22Rv1 (cell line): Measurements from ENCODE around the gene LRRC63.
A peak's percentile ranks its signal among the peaks of the same experiment; 100 is the strongest.
"Not testable (repeated sequence)": the region's sequence is repeated elsewhere in the genome, so short reads cannot be mapped to it uniquely, and the experiment has no call there.

ENCODE experiments used
- H3K27ac ChIP-seq: fragments of 450-650 bp; 2 replicates; pipeline ENCODE4 v1.5.1; 2017
- CTCF ChIP-seq: fragments of 450-650 bp; IDR thresholded peaks from 2 replicates; pipeline ENCODE4 v1.5.1; 2017; ENCODE audit warnings: mild to moderate bottlenecking
- ZFX ChIP-seq: fragments of 450-650 bp; IDR thresholded peaks from 2 replicates; pipeline ENCODE4 v1.6.1; 2017; ENCODE audit warnings: antibody characterized with exemption, borderline replicate concordance

Gene LRRC63

GRCh38 chr13:46211116-46211482, 629 bp upstream of the LRRC63 start:
- TF ChIP-seq CTCF, result no peak
- no peak for TF ChIP-seq ZFX
- H3K27ac ChIP-seq, result peak overlapping the region; percentile 46

GRCh38 chr13:46213242-46213641, 1.5 kb downstream of the LRRC63 start:
- TF ChIP-seq CTCF, result no peak
- TF ChIP-seq ZFX, result no peak
- no peak overlapping the region for H3K27ac ChIP-seq

DNA sequence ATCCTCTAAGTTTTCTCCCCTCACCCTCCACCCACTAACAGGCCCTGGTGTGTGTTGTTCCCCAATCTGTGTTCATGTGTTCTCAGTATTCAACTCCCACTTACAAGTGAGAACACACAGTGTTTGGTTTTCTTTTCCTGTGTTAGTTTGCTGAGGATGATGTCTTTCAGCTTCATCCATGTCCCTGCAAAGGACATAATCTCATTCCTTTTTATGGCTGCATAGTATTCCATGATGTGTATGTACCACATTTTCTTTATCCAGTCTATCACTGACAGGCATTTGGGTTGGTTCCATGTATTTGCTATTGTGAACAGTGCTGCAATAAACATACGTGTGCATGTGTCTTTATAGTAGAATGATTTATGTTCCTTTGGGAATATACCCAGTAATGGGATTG, 3.0 kb downstream of the LRRC63 start:
- H3K27ac ChIP-seq, result not testable (repeated sequence)

GRCh38 chr13:46220234-46220633, 8.5 kb downstream of the LRRC63 start:
- not testable (repeated sequence) for H3K27ac ChIP-seq

DNA sequence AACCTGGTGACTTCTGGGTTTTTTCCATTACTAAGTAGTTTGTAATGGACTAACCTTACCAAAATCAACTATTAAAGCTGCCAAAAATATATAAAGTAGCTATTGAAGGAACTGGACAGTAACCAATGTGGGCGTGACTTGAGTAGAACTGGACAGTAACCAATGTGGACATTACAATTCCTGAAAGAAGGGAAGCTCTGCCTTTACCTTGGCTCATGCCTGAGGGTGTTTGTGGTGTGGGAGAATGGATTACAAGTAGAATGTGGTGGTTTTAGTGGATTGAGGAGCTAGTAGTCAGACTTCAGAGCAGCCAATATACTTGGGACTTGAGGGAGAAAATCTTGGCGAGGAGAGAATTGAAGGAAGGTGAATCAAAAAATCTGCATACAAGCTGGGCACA, 17.5 kb downstream of the LRRC63 start:
- no peak for TF ChIP-seq ZFX
- no peak for TF ChIP-seq CTCF
- H3K27ac ChIP-seq, result no peak overlapping the region

DNA sequence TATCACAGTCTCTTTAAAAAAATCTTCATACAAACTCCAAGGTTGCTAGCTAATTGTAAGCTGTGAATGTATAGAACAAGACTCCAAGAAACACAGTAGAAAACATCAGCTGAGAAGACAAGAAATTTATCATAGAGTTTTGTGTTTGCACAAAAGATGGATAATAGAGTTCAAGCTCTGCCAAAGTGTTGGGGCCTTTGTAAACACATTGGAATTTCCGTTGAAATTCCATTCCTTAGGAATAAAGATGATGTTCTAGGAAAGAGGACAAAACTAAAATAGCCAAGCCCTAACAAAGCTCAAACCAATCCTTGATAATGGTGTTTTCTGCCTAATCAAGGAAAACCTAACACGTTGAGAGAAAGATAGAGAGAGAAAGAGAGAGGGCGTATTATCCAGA, 20.6 kb downstream of the LRRC63 start:
- no peak overlapping the region for H3K27ac ChIP-seq
- TF ChIP-seq ZFX, result no peak
- TF ChIP-seq CTCF, result no peak

DNA sequence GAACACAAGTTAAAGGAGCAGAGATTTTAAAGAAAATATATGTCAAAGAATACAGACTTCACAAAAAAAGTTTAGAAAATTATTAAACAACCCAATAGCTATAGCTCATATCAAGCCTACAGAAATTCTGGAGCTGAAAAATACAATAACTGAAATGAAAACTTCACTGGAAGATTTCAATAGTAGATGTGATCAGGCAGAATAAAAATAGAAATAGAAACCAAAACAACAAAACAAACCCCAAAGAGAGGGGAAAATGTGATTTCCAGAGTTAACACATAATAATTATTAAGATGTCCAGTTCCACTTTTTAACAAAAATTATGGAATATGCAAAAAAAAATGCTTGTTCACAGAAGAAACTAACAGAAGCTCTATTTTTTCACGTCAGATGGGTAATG, 23.6 kb downstream of the LRRC63 start:
- no peak for TF ChIP-seq CTCF
- no peak for TF ChIP-seq ZFX
- H3K27ac ChIP-seq, result no peak overlapping the region

DNA sequence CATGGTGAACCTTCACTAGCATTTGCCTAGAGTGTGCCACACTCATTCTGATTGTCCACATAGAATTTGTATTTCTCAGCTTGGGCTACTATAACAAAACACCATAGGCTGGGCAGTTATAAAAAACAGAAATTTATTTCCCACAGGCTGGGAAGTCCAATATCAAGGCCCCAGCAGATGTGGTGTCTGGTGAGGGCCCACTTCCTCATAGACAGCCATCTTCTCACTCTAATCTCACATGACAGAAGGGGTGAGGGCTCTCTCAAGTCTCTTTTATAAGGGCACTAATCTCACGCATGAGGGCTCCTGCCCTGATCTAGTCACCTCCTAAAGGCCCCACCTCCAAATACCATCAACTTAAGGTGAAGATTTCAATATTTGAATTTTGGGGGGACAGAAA, 53.6 kb downstream of the LRRC63 start:
- TF ChIP-seq ZFX, result no peak
- TF ChIP-seq CTCF, result no peak
- no peak overlapping the region for H3K27ac ChIP-seq

DNA sequence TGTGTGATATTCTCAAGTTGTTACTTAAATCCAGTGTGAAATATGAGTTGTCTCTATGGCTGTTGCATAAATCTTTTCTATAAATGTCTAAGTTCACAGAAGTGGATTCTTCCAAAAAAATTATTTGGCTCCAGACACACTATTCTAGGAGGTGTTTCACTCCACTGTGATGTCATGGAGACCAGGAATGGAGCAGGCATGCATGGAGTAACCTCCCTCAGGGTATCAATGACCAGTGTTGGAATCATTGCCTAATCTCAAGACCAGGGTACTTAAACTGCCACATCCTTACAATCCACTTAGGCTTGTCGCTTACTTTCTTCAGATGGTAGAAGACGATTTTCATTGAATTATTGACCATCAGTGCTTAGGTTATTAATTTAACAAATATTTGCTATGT, 55.4 kb downstream of the LRRC63 start:
- TF ChIP-seq ZFX, result no peak
- no peak for TF ChIP-seq CTCF

More for the DNA sequence above, 55.4 kb downstream of the LRRC63 start:
- H3K27ac ChIP-seq, result no peak overlapping the region
